Common myeloid progenitor, CD34-positive (primary cell): ENCODE results near the gene CAPN15.

Source experiments
- CTCF ChIA-PET: fragments of 350-600 bp; sonication (Branson Sonifier 250); formaldehyde crosslinking; loops from one replicate; lab custom pipeline; 2021; ENCODE audit warnings: antibody characterized with exemption; lab: Charles Lee
- POLR2A ChIA-PET: fragments of 350-600 bp; sonication (Branson Sonifier 250); formaldehyde crosslinking; loops from one replicate; lab custom pipeline; 2021; ENCODE audit warnings: antibody characterized with exemption; lab: Charles Lee
- DNase-seq, 3 donors: peaks; one replicate each; pipeline versions ENCODE4 v3.0.0 to v3.0.0-alpha.2; 2013
- H3K27ac ChIP-seq, 2 experiments: 1 replicate in 1 of 2; 2 replicates in 1 of 2; pipeline ENCODE4 v1.7.0; 2013; ENCODE audit warnings: inconsistent platforms in 2 of 2, low read length in 2 of 2, mild to moderate bottlenecking in 2 of 2, low read depth in 1 of 2, moderate library complexity in 1 of 2; ENCODE audit not compliant: severe bottlenecking in 2 of 2, insufficient read depth in 1 of 2, poor library complexity in 1 of 2
- H3K27me3 ChIP-seq, 5 experiments: replicated peaks in 2 of 5; 1 replicate in 3 of 5; 2 replicates in 2 of 5; pipeline versions ENCODE4 v1.6.1 to v1.7.0; 2013; ENCODE audit warnings: low read length in 4 of 5, mild to moderate bottlenecking in 2 of 5, moderate library complexity in 2 of 5, inconsistent platforms in 1 of 5; ENCODE audit not compliant: insufficient read depth in 5 of 5, control insufficient read depth in 4 of 5
- H3K36me3 ChIP-seq, 4 experiments: 1 replicate in 2 of 4; 2 replicates in 2 of 4; pipeline versions ENCODE4 v1.6.1 to v1.7.0; 2013; ENCODE audit warnings: low read length in 3 of 4, control low read depth in 1 of 4, mild to moderate bottlenecking in 1 of 4; ENCODE audit not compliant: control insufficient read depth in 4 of 4, insufficient read depth in 4 of 4
- H3K4me1 ChIP-seq, 4 experiments: 1 replicate in 3 of 4; 2 replicates in 1 of 4; pipeline versions ENCODE4 v1.6.1 to v1.7.1; 2013; ENCODE audit warnings: low read length in 3 of 4, mild to moderate bottlenecking in 3 of 4, control low read depth in 1 of 4, inconsistent platforms in 1 of 4, moderate library complexity in 1 of 4; ENCODE audit not compliant: control insufficient read depth in 4 of 4, insufficient read depth in 4 of 4; ENCODE audit errors: control extremely low read depth in 1 of 4
- H3K4me3 ChIP-seq, 7 experiments: 1 replicate in 4 of 7; 2 replicates in 3 of 7; pipeline versions ENCODE4 v1.5.1 to v1.7.0; 2013; ENCODE audit warnings: mild to moderate bottlenecking in 7 of 7, low read length in 6 of 7, moderate library complexity in 6 of 7, inconsistent platforms in 2 of 7, low read depth in 2 of 7, control low read depth in 1 of 7; ENCODE audit not compliant: insufficient read depth in 4 of 7, control insufficient read depth in 1 of 7; ENCODE audit errors: extremely low read depth in 1 of 7
- H3K9me3 ChIP-seq, 5 experiments: 1 replicate in 4 of 5; 2 replicates in 1 of 5; pipeline versions ENCODE4 v1.6.1 to v1.7.1; 2013; ENCODE audit warnings: low read length in 4 of 5, mild to moderate bottlenecking in 2 of 5, inconsistent platforms in 1 of 5, low read depth in 1 of 5, moderate library complexity in 1 of 5; ENCODE audit not compliant: control insufficient read depth in 4 of 5, insufficient read depth in 2 of 5; ENCODE audit errors: control extremely low read depth in 1 of 5
- WGBS: methylation state at CpG from one replicate; pipeline ENCODE4 v1.1.5; 2013; ENCODE audit not compliant: insufficient coverage; 5-methylcytosine and 5-hydroxymethylcytosine counted together

The CAPN15 gene

GRCh38 chr16:499924-500323, 27.6 kb upstream of the CAPN15 start:
- Histone ChIP-seq H3K4me3 (no peak overlapping the region), H3K9me3 (no peaks in the 10 kb centered on the region), H3K36me3 (peaks cover 0 to 23% (median 0%) of the 10 kb centered on the region in 4 experiments), H3K27ac (no peak overlapping the region), H3K4me1 (peaks cover 0 to 23% (median 1%) of the 10 kb centered on the region in 4 experiments), H3K27me3 (no peaks in the 10 kb centered on the region)
- no peak for DNase-seq
- 98% methylated on average over 10 of the region's 12 CpGs for WGBS
- ChIA-PET CTCF (interaction anchor here (2.1 kb wide), 1 partner anchor 12 kb away, joined by 7 read pairs; no protein-coding TSS in a partner anchor), POLR2A (no interaction called here)

DNA sequence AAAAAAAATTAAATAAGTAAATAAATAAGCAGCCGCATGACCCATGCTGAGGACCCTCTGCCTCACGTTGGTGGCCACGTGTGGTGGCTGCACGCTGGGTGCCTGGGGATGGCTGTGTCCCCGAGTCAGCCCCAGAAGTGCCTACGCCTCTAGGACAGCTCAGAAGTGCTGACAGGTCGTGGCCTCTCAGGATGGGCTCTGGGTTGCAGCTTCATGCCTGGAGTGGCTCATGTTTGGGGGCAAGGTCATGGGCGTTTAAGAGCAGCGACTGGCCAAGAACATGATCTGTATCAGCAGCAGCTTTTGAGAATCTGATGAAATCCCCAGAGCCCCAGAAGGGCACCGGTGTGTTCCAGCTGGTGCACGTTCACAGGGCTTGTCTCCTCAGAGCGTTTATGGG, 26.8 kb upstream of the CAPN15 start:
- H3K9me3 ChIP-seq, result no peaks in the 10 kb centered on the region
- CTCF ChIA-PET, result interaction anchor here (0.7 to 2.1 kb wide), 2 partner anchors 13 to 109 kb away, joined by 4 to 7 read pairs; no protein-coding TSS in a partner anchor
- WGBS, result 91% methylated on average over 10 of the region's 12 CpGs
- peaks cover 0 to 16% (median 1%) of the 10 kb centered on the region in 4 experiments for H3K4me1 ChIP-seq
- POLR2A ChIA-PET, result no interaction called here
- H3K36me3 ChIP-seq, result peaks cover 0 to 27% (median 0%) of the 10 kb centered on the region in 4 experiments
- H3K4me3 ChIP-seq, result no peak overlapping the region
- H3K27ac ChIP-seq, result no peak overlapping the region
- H3K27me3 ChIP-seq, result no peaks in the 10 kb centered on the region
- no peak for DNase-seq

DNA sequence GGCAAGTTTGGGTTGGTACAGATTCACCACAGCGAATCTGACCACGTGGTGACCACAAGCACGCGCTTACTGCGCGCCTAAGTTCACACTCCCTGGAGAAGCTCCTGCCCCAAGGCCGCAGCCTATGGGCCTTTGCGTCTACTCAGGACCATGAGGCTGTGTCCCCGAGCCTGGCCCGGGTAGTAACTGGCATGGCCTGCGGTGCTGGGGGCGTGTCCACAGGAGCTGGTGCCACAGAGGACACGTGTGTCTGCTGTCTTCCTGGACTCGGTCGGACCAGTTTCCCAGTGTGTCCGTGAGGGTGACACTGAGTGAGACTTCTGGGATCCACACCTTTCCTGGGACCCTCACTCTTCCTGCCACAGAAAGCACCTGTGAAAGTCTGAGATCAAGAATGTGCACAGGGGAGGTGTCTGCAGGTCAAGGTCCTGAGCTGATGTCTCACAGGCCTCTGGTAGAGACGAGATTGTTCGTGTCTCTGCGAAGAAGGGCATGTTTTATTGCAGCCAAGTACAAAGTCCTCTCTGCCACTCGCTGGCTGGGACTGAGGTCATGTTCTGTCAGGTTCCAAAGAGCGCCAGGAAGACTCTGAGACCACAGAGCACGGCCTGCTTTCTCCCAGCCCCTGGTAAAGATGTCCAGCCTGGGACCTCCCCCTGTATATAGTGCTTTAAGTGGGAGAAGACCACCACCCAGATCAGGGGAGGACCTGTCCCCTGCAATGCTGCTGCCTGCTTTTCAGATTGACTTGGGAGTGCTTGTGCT, 25.2 kb upstream of the CAPN15 start:
- no peak for DNase-seq
- CTCF ChIA-PET, result interaction anchor here (0.7 to 1.1 kb wide), 2 partner anchors 22 to 46 kb away, joined by 3 to 4 read pairs; no protein-coding TSS in a partner anchor
- Histone ChIP-seq H3K36me3 (peaks cover 0 to 40% (median 5%) of the 10 kb centered on the region in 4 experiments), H3K27ac (no peak overlapping the region), H3K9me3 (no peaks in the 10 kb centered on the region), H3K27me3 (no peaks in the 10 kb centered on the region), H3K4me1 (peaks cover 0 to 2% (median under 1%) of the 10 kb centered on the region in 4 experiments), H3K4me3 (no peak overlapping the region)
- WGBS, result 94% methylated on average over 19 of the region's 22 CpGs
- POLR2A ChIA-PET, result no interaction called here

DNA sequence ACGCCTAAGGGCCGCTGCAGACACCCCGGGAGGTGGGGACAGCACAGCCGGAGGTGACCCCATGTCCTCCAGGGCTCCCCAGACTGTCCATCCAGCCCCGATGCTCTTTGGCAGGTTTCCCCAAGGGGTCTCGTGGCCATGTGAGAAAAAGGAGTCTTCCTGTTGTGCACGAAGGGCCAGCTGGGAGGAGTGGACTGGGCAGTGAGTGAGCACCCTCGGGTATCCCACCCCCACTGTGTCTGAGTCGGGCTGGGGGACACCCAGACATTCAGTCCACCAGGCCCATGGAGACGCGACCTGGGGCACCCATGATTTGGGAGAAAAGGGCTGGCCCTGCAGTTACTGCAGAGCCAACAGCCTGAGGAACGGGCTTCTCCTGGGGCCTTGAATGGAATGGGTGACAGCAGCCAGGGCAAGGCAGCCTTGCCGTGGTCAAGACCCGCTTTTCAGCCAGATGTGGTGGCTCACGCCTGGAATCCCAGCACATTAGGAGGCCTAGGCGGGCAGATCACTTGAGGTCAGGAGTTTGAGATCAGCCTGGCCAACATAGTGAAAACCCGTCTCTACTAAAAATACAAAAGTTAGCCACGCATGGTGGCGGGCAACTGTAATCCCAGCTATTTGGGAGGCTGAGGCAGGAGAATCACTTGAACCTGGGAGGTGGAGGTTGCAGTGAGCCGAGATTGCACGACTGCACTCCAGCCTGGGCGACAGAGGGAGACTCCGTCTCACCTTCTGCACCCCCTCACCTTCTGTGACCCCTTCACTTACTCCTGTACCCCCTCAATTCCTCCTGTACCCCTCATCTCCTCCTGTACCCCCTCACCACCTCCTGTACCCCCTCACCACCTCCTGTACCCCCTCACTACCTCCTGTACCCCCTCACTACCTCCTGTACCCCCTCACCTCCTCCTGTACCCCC, 24.1 kb upstream of the CAPN15 start:
- no peak overlapping the region for H3K4me3 ChIP-seq
- H3K27ac ChIP-seq, result no peak overlapping the region
- no peaks in the 10 kb centered on the region for H3K4me1 ChIP-seq
- POLR2A ChIA-PET, result no interaction called here
- no peaks in the 10 kb centered on the region for H3K27me3 ChIP-seq
- H3K9me3 ChIP-seq, result no peaks in the 10 kb centered on the region
- over 99% methylated on average over 19 of the region's 23 CpGs for WGBS
- H3K36me3 ChIP-seq, result peaks cover 0 to 41% (median 5%) of the 10 kb centered on the region in 4 experiments
- CTCF ChIA-PET, result no interaction called here
- DNase-seq, result no peak

DNA sequence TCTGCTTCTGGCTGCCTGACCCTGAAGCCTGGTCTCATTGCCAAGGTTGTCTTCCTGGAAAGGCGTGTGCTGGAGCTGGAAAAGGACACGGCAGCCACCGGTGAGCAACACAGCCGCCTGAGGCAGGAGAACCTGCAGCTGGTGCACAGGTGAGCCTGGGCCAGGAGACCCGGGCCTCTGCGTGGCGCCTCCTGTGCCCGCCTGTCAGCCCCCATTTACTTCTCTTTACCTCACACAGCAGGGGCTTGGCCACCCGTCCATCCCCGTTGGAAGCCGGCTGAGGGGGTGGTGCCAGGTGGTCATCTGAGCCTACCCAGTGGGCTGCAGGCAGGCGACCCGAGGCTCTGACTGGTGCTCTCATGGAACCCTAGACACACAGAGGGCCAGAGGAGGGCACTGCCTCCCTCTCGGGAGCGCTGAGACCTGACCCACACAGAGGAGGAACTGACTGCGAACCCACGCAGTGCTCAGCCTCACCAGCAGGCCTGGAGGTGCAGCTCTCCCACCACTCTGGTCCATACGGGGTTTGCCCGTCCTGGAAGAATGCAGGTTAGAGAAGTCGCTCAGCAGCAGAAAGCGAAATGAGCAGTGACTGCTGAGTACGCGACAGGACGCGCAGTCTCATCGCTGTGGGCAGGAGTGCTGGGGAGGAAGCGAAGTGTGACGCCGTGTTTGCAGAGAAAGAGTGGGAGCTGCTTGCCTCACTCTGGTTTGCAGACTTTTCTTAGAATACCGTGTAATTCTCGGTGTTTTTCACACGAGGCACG, 21.9 kb upstream of the CAPN15 start:
- Histone ChIP-seq H3K4me3 (no peak overlapping the region), H3K9me3 (no peaks in the 10 kb centered on the region), H3K36me3 (peaks cover 2 to 46% (median 10%) of the 10 kb centered on the region in 4 experiments), H3K27me3 (no peaks in the 10 kb centered on the region), H3K27ac (no peak overlapping the region), H3K4me1 (peaks cover 0 to 9% (median 0%) of the 10 kb centered on the region in 4 experiments)
- ChIA-PET CTCF (no interaction called here), POLR2A (no interaction called here)
- 94% methylated on average over 31 of the region's 33 CpGs for WGBS
- no peak for DNase-seq

DNA sequence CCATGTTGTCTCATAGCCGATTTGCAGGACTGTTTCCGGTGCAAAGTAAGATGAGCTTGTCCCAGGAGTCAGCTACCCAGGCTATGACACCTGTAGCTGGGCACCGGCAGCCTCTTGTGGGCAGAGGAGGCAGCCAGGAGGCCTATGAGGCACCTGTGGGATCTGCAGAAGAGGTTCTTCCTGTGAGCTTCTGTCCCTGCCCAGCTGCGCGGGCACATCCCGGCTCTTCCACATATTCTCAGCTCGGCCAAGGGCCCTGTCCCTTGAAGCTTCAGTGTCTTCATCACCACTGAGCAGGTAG, 21.3 kb upstream of the CAPN15 start:
- H3K27ac ChIP-seq, result no peak overlapping the region
- CTCF ChIA-PET, result no interaction called here
- WGBS, result 97% methylated on average over 7 of the region's 7 CpGs
- H3K36me3 ChIP-seq, result peaks cover 2 to 47% (median 10%) of the 10 kb centered on the region in 4 experiments
- POLR2A ChIA-PET, result no interaction called here
- no peak overlapping the region for H3K4me3 ChIP-seq
- H3K9me3 ChIP-seq, result no peaks in the 10 kb centered on the region
- no peak for DNase-seq
- H3K4me1 ChIP-seq, result peaks cover 0 to 9% (median 0%) of the 10 kb centered on the region in 4 experiments
- no peaks in the 10 kb centered on the region for H3K27me3 ChIP-seq
